Hematopoietic multipotent progenitor cell treated with erythropoietin and hydrocortisone succinate and interleukin-3 and kit ligand, for 15 days (in vitro differentiated cells): ENCODE measurements around the gene PDYN.

Experiments used
- DNase-seq: peaks from one replicate; pipeline ENCODE4 v3.0.0-alpha.2; 2015; ENCODE audit warnings: low spot score

The PDYN gene

GRCh38 chr20:1951436-1952115, 42.3 kb downstream of the PDYN start:
- no peak for DNase-seq

- DNase-seq: no peak
Measured at GRCh38 chr20:1950836-1951235, 43.0 kb downstream of the PDYN start.

- no peak for DNase-seq
Measured at GRCh38 chr20:1949347-1950100, 44.3 kb downstream of the PDYN start.

GRCh38 chr20:1947535-1947846, 46.4 kb downstream of the PDYN start:
- DNase-seq: no peak

- DNase-seq: no peak
Measured at GRCh38 chr20:1946762-1947534, 46.9 kb downstream of the PDYN start.

GRCh38 chr20:1946442-1946761, 47.5 kb downstream of the PDYN start:
- no peak for DNase-seq

- no peak for DNase-seq
Measured at GRCh38 chr20:1945660-1946059, 48.2 kb downstream of the PDYN start.

- DNase-seq: no peak
Measured at GRCh38 chr20:1945134-1945618, 48.7 kb downstream of the PDYN start.

- DNase-seq: no peak
Measured at GRCh38 chr20:1944345-1945091, 49.3 kb downstream of the PDYN start.

GRCh38 chr20:1943275-1944002, 50.4 kb downstream of the PDYN start:
- no peak for DNase-seq

- DNase-seq: no peak
Measured at GRCh38 chr20:1942486-1943274, 51.2 kb downstream of the PDYN start.

GRCh38 chr20:1942061-1942460, 51.8 kb downstream of the PDYN start:
- no peak for DNase-seq

- no peak for DNase-seq
Measured at GRCh38 chr20:1941226-1941625, 52.6 kb downstream of the PDYN start.

GRCh38 chr20:1940581-1940980, 53.3 kb downstream of the PDYN start:
- DNase-seq: no peak

- DNase-seq: no peak
Measured at GRCh38 chr20:1939270-1939595, 54.6 kb downstream of the PDYN start.

GRCh38 chr20:1938464-1939269, 55.2 kb downstream of the PDYN start:
- DNase-seq: no peak

GRCh38 chr20:1937316-1937976, 56.4 kb downstream of the PDYN start:
- no peak for DNase-seq

GRCh38 chr20:1935696-1936366, 58.0 kb downstream of the PDYN start:
- DNase-seq: no peak
